SK-N-SH treated with all-trans-retinoic acid at 6 μM for 48 hours (cell line): ENCODE data around the gene CPVL.

Source experiments
- ARNTL ChIP-seq: fragments of 450-650 bp; formaldehyde crosslinking; IDR thresholded peaks from 2 replicates; pipeline ENCODE4 v1.5.0; 2020; ENCODE audit warnings: low read depth, mild to moderate bottlenecking, moderate library complexity, borderline replicate concordance
- CSDC2 ChIP-seq: fragments of 250-450 bp; sonication (Bioruptor Pico); IDR thresholded peaks from 2 replicates; pipeline ENCODE4 v1.5.0; 2020; ENCODE audit warnings: mild to moderate bottlenecking, moderate library complexity
- ISL1 ChIP-seq: fragments of 250-450 bp; sonication (Bioruptor Pico); IDR thresholded peaks from 2 replicates; pipeline ENCODE4 v2.1.2; 2022; ENCODE audit warnings: mild to moderate bottlenecking, moderate library complexity
- PATZ1 ChIP-seq: fragments of 250-450 bp; sonication (Bioruptor Pico); IDR thresholded peaks from 2 replicates; pipeline ENCODE4 v1.8.0; 2020; ENCODE audit warnings: mild to moderate bottlenecking, moderate library complexity, borderline replicate concordance
- RARB ChIP-seq: fragments of 250-450 bp; sonication (Bioruptor Pico); IDR thresholded peaks from 2 replicates; pipeline ENCODE4 v1.8.0; 2021; ENCODE audit warnings: mild to moderate bottlenecking, moderate library complexity
- SNAI2 ChIP-seq: fragments of 250-450 bp; sonication (Bioruptor Pico); IDR thresholded peaks from 2 replicates; pipeline ENCODE4 v1.5.0; 2020; ENCODE audit warnings: mild to moderate bottlenecking, moderate library complexity
- TOX ChIP-seq: fragments of 250-450 bp; sonication (Bioruptor Pico); IDR thresholded peaks from 2 replicates; pipeline ENCODE4 v1.8.0; 2021; ENCODE audit warnings: mild to moderate bottlenecking, moderate library complexity, borderline replicate concordance
- ZFP3 ChIP-seq: fragments of 250-450 bp; sonication (Bioruptor Pico); IDR thresholded peaks from 2 replicates; pipeline ENCODE4 v1.5.0; 2020; ENCODE audit warnings: mild to moderate bottlenecking, moderate library complexity
- ZNF70 ChIP-seq: fragments of 450-650 bp; formaldehyde crosslinking; IDR thresholded peaks from 2 replicates; pipeline ENCODE4 v1.5.0; 2020; ENCODE audit warnings: mild to moderate bottlenecking, moderate library complexity
- ZNF8 ChIP-seq: fragments of 450-650 bp; formaldehyde crosslinking; IDR thresholded peaks from 2 replicates; pipeline ENCODE4 v1.5.0; 2020; ENCODE audit warnings: mild to moderate bottlenecking, moderate library complexity

DNA sequence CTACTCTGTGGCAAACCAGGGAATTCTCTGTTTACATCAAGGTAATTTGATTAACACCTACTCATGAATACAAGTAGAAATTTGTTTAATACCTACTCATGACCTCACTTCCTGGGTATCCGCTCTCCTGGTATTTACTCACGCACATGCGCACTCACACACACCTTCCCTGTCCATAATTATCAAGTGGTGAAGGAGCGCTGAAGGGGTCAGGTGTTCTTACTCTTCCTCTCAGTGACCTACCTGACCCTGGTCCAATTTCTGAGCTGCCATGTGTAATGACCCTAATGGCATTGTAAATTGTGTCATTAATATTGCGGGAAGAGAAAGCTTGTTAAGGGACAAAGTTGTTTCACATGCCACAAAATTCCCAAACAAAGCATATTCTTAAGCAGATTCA lies 146.9 kb downstream of the CPVL start:
- TF ChIP-seq CSDC2 (CRISPR knock-in tag) (no peak), PATZ1 (no peak), TOX (no peak), ZNF8 (no peak), ARNTL (CRISPR knock-in tag) (no peak), ZNF70 (CRISPR knock-in tag) (no peak), RARB (no peak), ISL1 (CRISPR knock-in tag) (no peak), SNAI2 (CRISPR knock-in tag) (no peak), ZFP3 (CRISPR knock-in tag) (no peak)
